Measurements from ENCODE around the gene RFTN2.
"Not testable (repeated sequence)": the region's sequence is repeated elsewhere in the genome, so short reads cannot be mapped to it uniquely, and the experiment has no call there.

Gene RFTN2

DNA sequence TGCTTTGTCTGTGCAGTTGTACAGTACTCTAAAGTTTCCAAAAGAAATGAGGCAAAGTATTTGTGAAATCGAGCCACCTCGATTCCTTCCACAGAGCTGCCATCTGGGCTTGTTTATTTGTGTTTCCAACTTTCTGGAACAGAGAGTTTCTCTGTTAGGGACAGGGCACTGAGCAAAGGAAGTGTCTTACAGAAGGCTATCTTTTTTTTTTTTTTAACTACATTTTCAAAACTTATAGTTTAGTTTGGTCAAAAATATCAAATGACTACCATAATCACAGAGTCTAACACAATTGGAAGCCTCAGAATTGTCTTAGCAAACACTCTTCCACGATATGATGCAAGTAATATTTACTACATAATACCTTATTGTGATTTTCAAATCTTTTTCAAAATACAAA lies 796 bp downstream of the RFTN2 start:
- no peak for DNase-seq

DNA sequence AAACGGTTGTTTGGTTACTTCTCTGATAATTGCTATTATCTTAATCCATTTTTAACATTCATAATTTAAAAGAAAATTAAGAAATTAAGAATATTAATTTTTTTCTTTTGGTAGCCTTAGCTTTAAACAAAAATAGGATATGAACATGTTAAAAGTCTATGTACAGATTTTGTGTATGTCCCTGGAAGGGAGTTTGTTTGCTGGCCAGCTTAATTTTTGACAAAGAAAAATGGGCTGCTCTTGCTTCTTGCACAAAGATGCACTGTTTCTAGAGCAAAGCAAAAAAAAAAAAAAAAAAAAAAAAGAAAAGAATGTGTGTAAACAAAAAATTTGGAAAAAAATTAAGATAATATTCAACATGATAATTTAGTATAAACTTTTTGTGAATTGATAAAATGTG lies 1.3 kb downstream of the RFTN2 start:
- DNase-seq: no peak

DNA sequence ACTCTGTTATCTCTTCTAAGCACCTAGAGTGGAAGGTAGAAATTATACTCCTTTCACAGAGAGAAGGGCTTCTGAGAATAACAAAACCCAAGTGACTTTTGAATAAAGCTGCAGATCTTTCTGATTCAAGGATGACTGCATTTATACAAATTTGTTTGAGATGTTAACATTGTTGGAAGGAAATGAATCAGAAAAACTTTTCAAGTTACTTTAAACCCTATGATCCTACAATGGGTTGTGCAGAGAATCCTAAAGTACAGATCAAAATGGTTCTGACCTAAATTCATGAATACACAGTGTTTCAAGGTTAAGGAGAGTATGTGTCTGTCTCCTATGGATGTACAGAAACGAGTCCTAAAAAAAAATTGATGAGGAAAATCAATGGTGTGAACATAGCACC lies 1.8 kb downstream of the RFTN2 start:
- no peak for DNase-seq

DNA sequence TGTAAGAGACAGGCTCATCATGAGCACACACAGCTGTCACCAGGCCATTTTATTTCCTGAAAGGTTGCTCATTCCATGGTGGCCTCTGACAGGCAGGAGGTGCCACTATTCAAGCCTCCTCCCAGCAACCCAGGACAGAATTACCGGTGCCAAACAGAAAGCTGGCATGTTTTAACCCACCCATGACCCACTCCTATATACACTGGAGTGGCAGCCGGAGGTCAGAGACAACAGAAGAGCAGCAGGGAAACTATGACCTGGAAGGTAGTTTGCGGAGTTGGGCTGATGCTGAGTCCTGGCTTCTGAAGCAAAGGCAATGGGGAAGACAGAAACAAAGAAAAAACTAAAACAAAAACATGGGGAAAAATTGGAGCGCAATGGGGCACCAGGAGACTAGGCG lies 2.3 kb downstream of the RFTN2 start:
- DNase-seq: no peak

DNA sequence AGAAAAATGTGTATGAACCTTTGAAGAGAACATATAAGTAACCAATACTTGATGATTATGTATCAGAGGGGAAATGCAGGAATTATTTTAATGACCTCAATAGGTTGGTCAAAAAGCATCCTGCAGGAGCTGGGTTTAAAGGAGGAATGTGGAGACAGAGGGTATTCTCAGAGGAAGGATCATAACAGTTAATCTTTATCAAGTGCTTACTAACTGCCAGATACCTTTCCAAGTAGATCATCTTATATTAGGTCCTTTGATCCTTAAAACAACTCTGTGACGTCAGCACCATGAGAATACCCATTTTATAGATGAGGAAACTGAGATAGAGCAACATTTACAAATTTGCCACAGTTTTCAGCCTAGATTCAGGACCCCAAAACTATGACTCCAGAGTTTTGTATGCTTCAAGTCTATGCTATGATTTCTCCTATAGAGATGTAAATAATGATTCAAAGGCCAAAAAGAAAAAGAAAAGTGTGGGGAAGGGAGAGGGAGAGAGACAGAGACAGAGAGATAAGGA lies 3.0 kb downstream of the RFTN2 start:
- DNase-seq: no peak

DNA sequence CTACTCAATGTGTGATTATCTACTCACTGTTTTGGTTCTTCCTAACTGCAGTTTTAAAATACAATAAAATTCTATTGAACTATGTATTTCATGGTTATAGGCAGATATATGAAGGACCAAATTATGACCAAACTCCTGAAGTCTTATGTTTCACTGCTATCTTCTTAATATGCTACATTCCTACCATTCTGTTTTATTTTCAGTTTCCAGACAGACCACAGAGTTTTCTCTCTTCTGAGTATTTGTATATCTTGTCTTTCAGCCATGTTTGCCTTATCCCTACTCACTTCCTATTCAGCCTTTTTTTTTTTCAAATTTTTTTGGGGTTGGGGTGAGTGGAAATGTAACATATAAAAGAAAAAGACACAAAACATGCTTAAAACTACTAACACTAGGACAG lies 6.3 kb downstream of the RFTN2 start:
- no peak for DNase-seq

DNA sequence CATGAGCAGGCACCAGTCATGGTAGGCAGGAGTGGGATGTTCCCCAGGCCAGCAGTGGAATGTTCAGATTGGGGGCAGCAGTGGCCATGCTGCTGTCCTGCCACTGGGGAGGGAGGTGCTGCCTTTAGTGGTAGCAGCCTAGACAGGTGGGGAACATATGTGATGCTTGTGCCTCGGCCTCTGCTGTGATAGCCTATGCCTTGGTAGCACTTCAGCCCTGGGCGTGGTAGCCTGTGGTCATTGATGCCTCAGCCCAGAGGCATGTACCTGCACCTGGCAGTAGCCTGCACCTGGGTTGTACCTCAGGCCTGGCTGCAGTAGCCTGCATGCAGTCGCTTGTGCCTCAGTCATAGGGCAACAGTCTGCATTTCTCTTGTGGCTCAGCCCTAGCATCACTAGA lies 7.1 kb downstream of the RFTN2 start:
- no peak for DNase-seq

DNA sequence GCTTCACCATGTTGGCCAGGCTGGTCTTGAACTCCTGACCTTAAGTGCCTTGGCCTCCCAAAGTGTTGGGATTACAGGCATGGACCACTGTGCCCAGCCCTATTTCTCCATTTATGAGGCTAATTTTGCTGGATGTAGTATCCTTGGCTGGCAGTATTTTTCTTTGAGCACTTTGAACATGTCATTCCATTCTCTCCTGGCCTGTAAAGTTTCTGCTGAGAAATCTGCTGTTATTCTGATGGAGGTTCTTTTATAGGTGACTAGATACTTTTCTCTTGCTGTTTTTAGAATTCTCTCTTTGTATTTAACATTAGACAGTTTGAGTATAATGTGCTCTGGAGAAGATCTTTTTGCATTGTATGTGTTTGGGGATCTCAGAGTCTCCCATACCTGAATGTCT lies 9.1 kb downstream of the RFTN2 start:
- no peak for DNase-seq

DNA sequence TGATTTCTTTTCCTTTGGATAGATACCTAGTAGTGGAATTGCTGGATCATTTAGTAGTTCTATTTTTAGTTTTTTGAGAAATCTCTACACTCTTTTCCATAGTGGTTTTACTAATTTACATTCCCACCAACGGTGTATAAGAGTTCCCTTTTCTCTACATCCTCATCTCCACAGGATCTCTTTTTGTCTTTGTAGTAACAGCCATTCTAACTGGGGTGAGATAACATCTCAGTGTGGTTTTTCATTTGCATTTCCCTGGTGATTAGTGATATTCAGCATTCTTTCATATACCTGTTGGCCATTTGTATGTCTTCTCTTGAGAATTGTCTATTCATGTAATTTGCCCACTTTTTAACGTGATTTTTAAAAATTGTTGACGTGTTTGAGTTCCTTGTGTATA lies 13.8 kb downstream of the RFTN2 start:
- DNase-seq: no peak

DNA sequence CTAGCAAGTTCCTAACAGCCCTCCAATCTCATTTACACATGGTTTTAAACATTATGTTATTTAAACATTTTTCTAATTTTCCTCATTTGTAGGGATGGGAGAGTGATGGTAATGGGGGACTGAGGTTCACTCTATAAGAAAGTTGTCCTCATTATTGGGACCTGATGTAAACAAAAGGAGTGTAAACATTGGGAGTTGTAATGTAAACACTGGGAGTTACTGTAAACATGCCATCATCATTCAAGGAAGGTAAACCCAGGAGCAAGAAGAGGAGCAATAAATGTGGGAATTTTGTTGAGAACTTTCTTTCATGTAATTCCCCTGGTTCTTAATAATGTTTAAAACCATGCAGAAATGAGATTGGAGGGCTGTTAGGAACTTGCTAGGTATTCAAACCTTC lies 17.8 kb downstream of the RFTN2 start:
- DNase-seq: no peak

DNA sequence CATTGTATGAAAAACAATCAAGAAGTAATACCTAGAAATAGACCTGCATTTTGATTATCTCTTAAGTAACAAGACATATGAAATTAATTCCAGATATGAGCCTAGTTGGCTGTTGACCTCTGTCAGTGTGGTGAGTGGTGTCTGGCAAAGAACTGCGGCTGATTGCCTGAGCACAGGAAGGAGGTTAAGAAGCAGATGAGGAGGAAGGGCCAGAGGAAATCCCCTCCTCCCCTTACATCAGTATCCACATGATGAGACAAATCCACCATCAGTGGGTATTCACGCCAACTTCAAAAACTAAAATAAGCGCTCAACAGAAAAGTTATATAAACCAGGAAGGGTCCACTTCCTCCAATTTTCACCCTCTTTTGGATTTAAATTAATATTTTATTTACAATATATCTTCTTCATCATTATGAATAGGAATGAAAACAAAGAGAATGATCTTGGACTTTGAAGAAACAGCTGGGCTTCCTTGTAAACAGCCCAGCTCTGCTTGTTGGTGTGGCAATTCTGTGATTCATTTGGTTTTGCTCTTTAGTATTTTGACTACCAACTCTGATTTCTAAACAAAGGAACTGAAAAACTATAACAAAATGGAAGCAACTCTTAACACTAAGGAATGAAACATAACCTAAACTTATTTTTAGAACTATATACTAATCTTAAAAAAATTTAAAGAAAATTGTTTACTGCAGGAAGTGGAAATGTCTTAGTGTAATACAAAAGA lies 27.3 kb downstream of the RFTN2 start:
- no peak for DNase-seq

DNA sequence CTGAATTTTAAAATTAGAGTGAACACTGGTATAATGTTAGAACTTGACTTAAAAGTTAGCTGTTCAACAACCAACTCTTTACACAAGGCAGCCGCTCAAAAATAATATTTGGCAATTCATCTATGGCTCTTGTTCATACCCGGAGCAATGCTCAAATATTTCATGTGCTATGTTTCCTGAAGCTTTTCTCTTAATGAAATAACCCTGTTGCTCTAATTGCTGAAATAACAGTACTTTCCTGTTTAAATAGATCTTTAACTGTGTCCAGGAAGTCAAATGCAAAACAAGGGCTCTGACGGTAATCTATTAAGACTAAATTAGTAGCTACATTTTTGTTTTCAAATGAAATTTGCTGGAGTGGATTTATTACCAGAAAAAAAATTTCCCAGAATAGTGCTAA lies 33.7 kb downstream of the RFTN2 start:
- no peak for DNase-seq

DNA sequence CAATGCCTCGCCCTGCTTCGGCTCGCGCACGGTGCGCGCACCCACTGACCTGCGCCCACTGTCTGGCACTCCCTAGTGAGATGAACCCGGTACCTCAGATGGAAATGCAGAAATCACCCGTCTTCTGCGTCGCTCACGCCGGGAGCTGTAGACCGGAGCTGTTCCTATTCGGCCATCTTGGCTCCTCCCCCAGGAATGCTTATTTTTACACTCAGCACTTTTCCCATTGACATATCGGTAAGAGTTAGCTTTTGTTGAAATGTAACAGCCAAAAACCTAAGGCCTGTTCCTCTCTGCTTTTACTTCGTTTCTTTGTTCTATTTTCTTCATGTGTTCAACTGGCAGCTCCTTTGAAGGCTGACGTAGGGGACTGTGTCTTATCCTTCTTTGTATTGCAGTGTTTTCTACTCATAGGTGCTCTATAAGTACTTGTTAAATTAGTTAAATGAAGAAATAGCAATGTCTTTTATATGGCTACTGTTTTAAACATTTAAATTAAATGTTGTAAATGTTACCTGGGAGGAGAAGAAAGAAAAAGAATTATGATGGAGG lies 34.7 kb downstream of the RFTN2 start:
- not testable (repeated sequence) for DNase-seq

DNA sequence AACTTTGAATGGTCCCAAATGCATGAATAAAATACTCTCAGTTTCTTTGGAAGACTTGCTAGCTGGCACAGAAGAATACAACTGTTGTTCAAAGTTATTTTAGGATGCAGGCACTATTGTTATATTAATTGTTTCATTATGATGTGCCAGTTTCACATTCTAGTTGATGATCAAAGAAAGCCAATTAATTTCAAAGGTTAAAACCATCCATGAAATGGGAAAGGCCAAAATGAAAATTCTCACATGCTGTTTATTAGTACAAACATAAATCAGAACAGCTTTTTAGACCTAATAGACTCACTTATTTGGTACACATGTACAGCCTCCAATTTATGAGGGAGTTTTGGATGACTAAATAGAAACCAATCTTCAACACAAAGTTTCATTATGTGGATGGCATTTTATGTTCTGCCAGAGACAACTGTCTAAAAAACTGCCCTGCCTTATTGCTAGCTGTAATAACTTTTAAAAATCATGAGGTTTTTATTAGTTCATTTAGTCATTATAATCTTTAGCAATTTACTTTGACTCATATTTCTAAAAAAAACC lies 42.2 kb downstream of the RFTN2 start:
- DNase-seq: no peak

DNA sequence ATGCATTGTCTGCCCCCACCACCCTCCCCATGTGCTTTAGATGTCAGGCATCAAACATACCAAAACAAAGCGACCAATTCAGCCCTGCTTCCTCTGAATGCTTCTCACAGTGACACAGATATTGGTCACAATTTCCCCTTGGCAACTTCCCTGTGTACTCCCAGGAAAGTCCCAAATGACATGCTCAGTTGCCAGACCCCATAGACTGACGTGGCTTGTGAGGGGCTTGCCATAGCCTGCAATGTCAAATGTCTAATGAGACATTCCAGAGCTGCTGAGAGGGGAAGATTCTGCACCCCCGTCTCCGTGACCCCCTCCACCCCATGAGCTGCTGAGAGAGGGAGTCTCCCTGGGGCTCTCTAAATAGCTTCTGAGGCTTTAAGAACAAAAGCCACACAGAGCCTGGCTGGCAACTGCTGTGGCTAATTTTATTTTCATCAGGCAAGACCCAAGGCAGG lies 47.3 kb downstream of the RFTN2 start:
- no peak for DNase-seq

DNA sequence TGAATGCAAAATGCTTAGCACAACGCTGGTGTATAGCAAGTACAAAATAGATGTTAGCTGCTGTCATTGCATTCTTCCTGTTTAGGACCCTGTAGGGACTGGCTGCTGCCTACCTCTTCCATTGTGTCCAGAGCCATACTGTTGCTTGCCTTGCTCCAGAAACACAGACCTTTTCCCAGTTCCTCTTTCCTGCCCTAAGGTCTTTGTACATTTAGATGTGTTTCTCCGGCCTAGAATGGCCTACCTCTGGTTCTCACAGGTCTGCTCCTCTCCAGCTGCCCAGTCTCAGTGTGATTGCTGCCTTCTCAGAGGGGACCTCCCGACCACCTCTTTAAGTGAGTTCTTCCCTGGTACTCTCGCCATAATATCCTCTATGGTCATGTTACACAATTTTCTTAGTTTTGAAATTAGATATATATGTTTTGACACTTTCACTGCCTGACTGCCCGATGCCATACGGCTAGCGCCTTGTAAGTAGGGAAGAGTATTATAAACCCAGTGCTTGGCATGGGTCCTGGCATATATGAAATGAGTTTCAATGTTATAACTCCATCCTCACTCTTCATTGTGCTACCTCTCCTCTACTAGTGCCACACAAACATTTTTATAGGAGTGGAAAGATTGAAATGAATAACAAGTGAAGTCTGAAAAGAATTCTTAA lies 48.3 kb downstream of the RFTN2 start:
- no peak for DNase-seq

DNA sequence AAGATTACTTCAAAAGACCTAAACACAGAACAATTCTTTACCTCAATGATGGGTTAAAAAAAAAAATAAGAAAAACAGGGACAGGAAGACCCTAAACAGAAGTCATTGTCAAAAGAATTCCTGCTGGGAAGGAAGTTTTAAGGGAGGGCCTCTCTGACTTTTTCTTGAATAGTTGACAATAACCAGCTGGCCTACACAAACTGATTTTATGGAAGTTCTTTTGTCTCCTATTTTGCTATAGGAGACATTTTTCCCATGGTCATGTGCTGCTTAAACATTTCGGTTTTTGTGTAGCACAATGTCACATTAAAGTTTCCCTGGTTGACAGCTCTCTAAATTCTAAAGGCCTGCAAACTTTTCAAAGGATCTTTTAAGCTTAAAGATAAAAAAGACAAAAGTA lies 55.3 kb downstream of the RFTN2 start:
- DNase-seq: no peak

DNA sequence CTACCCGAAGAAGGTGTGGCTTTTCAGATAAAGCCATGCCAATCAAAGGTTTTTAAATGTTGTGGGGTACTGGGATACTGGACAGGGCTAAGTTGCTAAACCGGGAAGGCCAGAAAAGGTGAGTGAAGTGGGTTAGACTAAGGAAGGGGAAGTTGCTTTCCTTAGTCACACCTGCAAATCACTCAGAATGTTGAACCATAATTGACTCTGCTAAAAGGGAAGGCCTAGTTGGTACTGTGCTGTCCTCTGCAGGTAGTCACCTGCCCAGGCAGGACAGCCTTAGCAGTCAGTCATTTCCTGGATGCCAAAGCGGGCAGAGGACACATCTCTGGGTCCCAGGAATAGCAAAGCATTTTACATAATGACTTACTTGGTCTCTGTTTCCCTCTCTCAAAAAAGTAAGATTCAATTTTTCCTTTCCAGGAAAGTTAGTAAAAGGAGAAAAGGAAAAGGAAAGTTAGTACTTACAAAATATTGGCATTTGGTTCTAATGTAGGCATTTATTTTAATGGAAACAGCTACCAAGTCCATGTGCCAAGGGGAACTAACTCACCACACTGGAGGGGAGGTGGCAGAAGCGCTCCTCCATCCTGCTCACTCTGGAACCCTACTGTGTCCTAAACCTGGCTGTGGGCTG lies 60.3 kb downstream of the RFTN2 start:
- peak; percentile 3 for DNase-seq

DNA sequence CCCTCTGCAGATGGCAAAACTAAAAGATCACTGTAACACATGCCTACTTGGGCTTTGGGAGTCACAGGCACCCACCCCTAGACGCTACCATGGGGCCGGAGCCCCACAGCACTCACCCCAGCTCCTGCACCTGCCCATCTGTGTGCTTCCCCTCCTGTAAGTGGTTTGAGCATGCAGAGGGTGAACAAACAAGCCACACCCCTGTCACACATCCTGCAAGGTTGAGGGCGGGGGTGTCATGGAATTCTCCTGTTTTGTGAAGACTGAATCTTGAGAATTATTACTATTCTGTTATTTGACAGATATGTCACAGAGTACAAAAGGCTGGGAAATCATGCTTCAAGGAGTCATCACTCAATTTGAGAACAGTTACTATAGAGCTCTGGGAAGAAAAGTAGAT lies 60.9 kb downstream of the RFTN2 start:
- DNase-seq: no peak

DNA sequence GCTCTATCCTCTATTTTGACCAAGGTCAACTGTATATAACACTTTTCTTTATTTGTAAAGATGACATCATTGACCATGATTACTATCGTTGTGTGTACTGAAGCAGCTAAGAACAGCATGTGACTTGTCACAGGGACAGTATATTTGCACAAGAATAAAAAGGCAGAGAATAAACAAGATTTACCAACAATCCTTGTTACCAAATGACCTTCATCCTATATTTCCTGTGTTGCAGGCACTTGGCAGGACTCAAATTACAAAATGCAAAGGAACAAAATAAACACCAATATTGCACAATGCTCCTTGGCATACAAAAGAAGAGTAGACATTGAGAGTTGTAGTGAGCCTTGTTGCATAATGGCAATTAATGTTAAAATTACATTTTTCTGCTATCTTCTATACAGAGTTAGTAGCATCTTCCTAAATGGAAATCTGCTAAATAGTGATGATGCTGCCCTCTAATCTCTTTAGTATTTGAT lies 61.8 kb downstream of the RFTN2 start:
- no peak for DNase-seq

DNA sequence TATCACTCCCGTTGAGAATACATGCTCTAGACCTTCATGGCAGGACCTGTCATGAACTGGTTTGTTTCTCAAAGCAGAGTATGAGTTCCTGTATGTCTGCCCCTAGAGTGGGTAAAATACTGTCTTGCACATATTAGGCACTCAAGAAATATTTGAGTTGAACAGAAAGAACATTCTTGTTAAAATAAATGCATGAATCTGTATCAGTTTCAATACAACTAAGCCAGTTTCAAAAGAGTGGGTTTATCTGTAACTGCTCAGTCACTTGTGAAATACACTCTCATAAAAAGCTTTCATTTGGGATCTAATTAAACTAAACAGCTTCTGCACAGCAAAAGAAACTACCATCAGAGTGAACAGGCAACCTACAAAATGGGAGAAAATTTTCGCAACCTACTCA lies 69.2 kb downstream of the RFTN2 start:
- DNase-seq: no peak

DNA sequence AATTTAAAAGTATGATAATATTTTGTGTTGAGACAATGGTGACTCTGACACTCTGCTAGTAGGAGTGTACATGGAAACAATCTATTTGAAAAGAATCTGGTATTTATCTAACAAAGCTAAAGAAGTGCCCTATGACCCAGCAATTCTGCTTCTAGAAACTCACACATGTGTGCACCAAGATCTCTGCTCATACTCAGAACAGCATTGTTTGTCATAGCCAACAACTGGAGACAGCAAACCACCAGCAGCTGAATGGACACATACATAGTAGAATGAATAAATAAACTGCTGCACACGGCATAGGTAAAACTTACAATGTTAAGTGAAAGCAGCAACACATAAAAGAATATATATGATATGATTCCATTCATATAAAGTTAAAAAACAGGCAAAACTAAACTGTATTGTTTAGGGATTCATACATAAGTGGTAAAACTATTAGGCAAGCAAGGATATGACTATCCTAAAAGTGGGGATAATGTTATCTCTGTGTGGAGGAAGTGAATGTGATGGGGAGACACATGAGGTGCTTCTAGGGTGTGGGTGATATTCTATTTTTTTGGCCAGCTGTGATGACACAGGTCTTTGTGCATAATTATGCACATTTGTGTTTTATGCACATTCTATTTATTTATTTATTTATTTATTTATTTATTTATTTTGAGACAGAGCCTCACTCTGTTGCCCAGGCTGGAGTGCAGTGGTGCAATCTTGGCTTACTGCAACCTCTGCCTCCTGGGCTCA lies 71.1 kb downstream of the RFTN2 start:
- DNase-seq: no peak

DNA sequence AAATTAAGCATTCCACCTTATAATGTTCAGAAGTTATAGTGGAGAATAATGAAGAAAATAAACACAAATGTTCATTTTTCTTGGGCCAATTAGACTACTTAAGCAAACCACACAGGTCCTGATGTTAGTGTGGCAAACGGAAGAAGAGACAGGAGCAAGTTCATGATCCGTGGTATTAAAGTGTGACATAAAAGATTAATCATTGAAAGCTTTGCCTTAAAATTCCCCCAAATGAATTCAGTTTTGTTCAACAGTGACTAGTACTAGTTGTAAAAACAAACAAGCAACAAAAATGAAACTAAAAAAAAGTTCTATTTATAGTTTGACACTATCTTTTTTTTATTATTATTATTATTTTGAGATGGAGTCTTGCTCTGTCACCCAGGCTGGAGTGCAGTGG lies 73.7 kb downstream of the RFTN2 start:
- DNase-seq: no peak
